ENCODE results near the gene MMP12.

GRCh38 chr11:102831489-102832440 is 43.0 kb downstream of the MMP12 start:
- no peak for TF ChIP-seq CTCF (IDR thresholded peaks at IDR 0.05)
- no peak for TF ChIP-seq JUNB (IDR thresholded peaks at IDR 0.05)

Measured in A549 (cell line).